Lower leg skin (tissue), 4 donors: Measurements from ENCODE around the gene RUNX2. TPM values are rescaled to one million over a fixed set of nuclear protein-coding genes. Genes with fewer than 3 reads are reported as not detected.

Experiments used
- DNase-seq, 2 donors: peaks; one replicate each; pipeline ENCODE4 v3.0.0-alpha.2; 2019; ENCODE audit warnings: low spot score in 2 of 2
- H3K4me3 ChIP-seq: fragments of 200-600 bp; sonication (generic); 2 replicates; pipeline ENCODE4 v1.5.1; 2017; ENCODE audit warnings: mild to moderate bottlenecking, low read depth; ENCODE audit not compliant: poor library complexity, severe bottlenecking
- POLR2A ChIP-seq, 2 donors: fragments of 450-650 bp; IDR thresholded peaks; one replicate each; pipeline ENCODE4 v1.6.1; 2016 to 2017; ENCODE audit warnings: antibody characterized with exemption in 2 of 2, mild to moderate bottlenecking in 1 of 2, moderate library complexity in 1 of 2
- WGBS, 2 donors: methylation state at CpG; one replicate each; pipeline ENCODE4 v1.1.5; 2018; 5-methylcytosine and 5-hydroxymethylcytosine counted together
- intact Hi-C: fragments of 100-400 bp; cut with DNase I; formaldehyde crosslinking; loops from one replicate; pipeline ENCODE4 v1.15.0; 2023; ENCODE audit warnings: low total_unique reads
- total RNA-seq, 4 donors: library from RNA; depleted of rRNA; stranded (reverse); fragments of >200 nt; gene quantifications; one replicate each; pipeline ENCODE4 v1.1.0, GENCODE V29; 2016
- TF ChIP-seq, protein P1 (sequence below), 3 donors: fragments of 450-650 bp; IDR thresholded peaks; one replicate each; pipeline ENCODE4 v1.5.1; 2016; ENCODE audit warnings: antibody characterized with exemption in 3 of 3, mild to moderate bottlenecking in 3 of 3, moderate library complexity in 2 of 3

RUNX2 gene
- total RNA-seq, 4 donors from 2014 or later, result 1.8 to 4.8 (median 3.1) TPM

DNA sequence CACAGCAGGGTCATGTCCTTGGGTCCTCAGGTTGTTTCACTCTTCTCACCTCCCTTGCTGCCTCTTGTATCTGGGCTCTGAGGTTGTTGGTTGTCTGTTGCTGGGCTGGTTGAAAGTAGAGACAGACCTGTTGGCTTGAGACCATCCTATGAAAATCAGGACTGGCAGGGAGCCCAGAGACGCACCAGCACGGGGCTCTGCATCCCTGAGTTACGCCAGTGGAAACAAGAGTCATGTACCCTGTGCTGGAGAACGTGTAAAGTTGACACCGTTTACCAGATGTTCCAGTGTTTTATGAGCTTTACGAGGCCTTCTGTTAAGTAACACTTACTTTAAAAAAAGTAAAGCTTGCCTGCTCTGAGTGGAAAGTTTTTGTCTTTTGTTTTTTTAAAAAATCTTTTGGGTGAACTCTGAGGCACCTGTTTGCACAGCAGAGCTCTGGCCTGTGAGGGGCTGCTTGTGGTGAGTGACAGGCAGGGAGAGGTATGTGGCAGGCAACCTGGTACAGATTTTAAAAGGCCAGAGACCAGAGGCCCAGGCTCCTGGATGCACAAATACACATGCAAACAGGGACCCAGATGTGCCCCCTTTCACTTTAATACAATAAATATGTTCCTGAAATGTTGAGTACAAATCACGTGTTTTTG, 309.6 kb downstream of the RUNX2 start:
- H3K4me3 ChIP-seq, result no peak overlapping the region
- WGBS, 2 donors, result 60 to 71% methylated on average over 7 of the region's 7 CpGs
- TF ChIP-seq POLR2A (IDR thresholded peaks at IDR 0.05), result no peak
- no peak for DNase-seq
- intact Hi-C loops, result no loop called here

DNA sequence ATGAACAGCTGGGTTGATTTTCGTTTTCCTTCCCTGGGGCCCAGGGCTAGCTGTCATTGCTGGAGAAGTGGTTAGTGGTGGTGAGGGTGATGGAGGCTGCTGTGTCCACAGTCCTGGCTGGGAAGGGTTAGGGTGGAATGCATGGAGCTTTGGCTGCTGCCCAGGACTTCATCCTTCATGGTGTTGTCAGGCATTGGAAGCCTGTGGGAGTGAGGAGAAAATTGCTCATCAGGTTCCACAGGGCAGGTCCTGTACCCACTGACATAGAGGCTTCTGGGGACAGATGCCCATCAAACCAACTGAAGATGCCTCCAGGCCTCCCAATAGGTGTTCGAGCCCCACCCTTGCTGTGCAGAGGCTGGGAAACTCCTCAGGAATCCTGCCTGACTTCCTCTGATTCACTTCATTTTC, 312.0 kb downstream of the RUNX2 start:
- no peak overlapping the region for H3K4me3 ChIP-seq
- intact Hi-C loops, result no loop called here
- no peak for DNase-seq
- 64 to 82% methylated on average over 2 of the region's 2 CpGs for WGBS, 2 donors
- TF ChIP-seq POLR2A (IDR thresholded peaks at IDR 0.05), result no peak
- TF ChIP-seq, protein P1, sequence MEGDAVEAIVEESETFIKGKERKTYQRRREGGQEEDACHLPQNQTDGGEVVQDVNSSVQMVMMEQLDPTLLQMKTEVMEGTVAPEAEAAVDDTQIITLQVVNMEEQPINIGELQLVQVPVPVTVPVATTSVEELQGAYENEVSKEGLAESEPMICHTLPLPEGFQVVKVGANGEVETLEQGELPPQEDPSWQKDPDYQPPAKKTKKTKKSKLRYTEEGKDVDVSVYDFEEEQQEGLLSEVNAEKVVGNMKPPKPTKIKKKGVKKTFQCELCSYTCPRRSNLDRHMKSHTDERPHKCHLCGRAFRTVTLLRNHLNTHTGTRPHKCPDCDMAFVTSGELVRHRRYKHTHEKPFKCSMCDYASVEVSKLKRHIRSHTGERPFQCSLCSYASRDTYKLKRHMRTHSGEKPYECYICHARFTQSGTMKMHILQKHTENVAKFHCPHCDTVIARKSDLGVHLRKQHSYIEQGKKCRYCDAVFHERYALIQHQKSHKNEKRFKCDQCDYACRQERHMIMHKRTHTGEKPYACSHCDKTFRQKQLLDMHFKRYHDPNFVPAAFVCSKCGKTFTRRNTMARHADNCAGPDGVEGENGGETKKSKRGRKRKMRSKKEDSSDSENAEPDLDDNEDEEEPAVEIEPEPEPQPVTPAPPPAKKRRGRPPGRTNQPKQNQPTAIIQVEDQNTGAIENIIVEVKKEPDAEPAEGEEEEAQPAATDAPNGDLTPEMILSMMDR (IDR thresholded peaks at IDR 0.05), result no peak

DNA sequence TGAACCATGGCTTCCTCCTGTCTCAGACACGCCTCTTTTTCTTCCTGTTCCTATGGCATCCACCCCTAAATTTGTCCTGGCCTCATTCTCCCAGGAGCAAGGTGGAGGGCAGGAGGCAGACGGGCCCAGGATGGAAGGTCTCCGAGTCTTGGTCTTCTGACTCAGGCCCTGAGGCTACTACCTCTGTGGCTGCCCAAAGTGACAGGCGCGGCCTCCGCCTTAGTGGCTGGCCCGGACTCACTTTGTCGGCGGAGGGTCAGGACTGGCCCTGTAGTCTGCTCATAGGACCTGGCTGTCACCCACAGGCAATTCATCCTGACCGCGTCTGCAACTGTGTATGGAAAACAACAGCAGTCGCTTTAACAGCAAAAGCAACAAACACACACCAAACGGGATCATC, 312.7 kb downstream of the RUNX2 start:
- 94 to 97% methylated on average over 13 of the region's 13 CpGs for WGBS, 2 donors
- intact Hi-C loops, result no loop called here
- H3K4me3 ChIP-seq, result no peak overlapping the region
- no peak for DNase-seq
- TF ChIP-seq, protein P1 (IDR thresholded peaks at IDR 0.05), result no peak
- no peak for TF ChIP-seq POLR2A (IDR thresholded peaks at IDR 0.05)

DNA sequence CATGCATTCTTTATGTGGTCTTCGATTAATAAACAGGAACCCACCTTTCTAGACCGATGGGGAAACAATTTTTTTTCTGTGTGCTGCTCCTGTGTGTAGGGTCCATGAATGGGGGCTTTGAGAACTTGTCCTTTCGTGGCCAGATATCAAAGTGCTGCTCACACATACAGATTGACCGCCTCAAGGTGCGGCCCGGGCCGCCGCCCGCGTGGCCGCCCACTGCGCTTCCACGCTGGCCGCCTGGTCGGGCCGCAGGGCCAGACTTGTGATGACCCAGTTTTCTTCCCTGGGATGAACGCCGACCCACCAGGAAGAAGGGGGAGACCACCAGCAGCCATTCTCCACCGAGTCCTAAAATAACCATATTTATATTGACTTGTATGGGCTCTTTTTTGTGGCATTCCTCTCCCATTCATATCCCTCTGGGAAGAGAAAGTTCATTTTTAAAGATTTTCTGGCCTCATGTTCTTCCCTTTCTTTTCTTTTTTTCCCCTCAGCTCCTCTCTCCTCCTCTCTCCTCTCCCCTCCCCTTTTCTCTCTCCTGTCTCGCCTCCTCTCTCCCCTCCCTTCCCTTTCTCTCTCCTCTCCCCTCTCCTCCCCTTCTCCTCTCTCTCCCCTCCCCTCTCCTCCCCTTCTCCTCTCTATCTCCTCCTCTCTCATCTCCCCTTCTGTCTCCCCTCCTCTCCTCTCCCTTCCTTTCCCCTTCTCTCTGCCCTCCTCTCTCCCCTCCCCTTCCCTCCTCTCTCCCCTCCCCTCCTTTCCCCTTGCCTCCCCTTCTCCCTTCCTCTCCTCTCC, 314.4 kb downstream of the RUNX2 start:
- intact Hi-C loops, result no loop called here
- no peak overlapping the region for H3K4me3 ChIP-seq
- 93 to 95% methylated on average over 20 of the region's 20 CpGs for WGBS, 2 donors
- no peak for DNase-seq
- TF ChIP-seq, protein P1 (IDR thresholded peaks at IDR 0.05), result no peak
- no peak for TF ChIP-seq POLR2A (IDR thresholded peaks at IDR 0.05)

DNA sequence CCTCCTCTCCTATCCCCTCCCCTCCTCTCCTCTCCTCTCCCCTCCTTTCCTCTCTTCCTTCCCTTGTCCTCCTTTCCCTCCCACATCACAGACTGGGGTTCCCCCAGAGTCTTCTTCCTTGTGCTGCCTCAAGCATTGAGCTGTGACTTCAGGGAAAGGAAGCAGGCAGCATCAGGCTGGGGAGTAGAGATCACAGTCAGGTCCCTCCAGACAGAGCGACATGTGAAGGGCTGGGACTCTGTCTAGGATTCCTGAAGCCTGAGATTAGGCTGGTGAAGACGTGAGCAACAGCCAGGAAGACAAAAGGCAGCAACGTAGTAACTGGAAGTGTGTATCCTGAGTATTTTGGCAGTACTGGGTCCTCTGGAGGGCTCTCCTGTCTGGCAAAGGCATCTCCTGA, 315.0 kb downstream of the RUNX2 start:
- 65 to 69% methylated on average over 3 of the region's 3 CpGs for WGBS, 2 donors
- no peak for TF ChIP-seq POLR2A (IDR thresholded peaks at IDR 0.05)
- TF ChIP-seq, protein P1 (IDR thresholded peaks at IDR 0.05), result no peak
- DNase-seq, result no peak
- no peak overlapping the region for H3K4me3 ChIP-seq
- intact Hi-C loops, result no loop called here

DNA sequence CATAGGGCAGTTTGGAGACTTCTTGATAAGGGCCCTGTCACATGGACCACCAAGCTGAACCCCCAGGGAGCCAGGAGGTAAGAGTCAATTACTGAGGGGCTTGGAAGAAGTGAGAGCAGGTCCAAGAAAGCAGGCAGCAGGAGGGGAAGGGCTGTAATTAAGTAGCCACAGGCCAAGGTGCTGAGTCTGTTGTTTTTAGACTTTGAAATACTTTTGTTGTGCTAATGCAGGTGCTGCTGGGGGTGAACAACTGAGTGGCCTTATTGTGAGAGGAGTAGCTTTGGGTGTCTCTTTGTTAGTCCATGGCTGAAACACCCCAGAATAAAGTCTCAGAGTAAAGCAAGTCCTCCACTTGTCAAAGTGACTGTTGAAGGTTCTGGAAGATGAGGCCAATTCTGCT, 316.6 kb downstream of the RUNX2 start:
- no peak overlapping the region for H3K4me3 ChIP-seq
- no peak for DNase-seq
- TF ChIP-seq, protein P1 (IDR thresholded peaks at IDR 0.05), result no peak
- TF ChIP-seq POLR2A (IDR thresholded peaks at IDR 0.05), result no peak
- intact Hi-C loops, result no loop called here
